ENCODE results near the gene EMB.

GRCh38 chr5:50440651-50441492, at the start of gene EMB:
- TF ChIP-seq, protein P1, sequence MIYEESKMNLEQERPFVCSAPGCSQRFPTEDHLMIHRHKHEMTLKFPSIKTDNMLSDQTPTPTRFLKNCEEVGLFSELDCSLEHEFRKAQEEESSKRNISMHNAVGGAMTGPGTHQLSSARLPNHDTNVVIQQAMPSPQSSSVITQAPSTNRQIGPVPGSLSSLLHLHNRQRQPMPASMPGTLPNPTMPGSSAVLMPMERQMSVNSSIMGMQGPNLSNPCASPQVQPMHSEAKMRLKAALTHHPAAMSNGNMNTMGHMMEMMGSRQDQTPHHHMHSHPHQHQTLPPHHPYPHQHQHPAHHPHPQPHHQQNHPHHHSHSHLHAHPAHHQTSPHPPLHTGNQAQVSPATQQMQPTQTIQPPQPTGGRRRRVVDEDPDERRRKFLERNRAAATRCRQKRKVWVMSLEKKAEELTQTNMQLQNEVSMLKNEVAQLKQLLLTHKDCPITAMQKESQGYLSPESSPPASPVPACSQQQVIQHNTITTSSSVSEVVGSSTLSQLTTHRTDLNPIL (CRISPR knock-in tag; IDR thresholded peaks at IDR 0.05): no peak
- TF ChIP-seq POLR2A (conservative IDR thresholded peaks at IDR 0.05): no peak
- TF ChIP-seq, protein P2, sequence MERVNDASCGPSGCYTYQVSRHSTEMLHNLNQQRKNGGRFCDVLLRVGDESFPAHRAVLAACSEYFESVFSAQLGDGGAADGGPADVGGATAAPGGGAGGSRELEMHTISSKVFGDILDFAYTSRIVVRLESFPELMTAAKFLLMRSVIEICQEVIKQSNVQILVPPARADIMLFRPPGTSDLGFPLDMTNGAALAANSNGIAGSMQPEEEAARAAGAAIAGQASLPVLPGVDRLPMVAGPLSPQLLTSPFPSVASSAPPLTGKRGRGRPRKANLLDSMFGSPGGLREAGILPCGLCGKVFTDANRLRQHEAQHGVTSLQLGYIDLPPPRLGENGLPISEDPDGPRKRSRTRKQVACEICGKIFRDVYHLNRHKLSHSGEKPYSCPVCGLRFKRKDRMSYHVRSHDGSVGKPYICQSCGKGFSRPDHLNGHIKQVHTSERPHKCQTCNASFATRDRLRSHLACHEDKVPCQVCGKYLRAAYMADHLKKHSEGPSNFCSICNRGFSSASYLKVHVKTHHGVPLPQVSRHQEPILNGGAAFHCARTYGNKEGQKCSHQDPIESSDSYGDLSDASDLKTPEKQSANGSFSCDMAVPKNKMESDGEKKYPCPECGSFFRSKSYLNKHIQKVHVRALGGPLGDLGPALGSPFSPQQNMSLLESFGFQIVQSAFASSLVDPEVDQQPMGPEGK (CRISPR knock-in tag; IDR thresholded peaks at IDR 0.05; ENCODE audit: borderline replicate concordance): no peak
- TF ChIP-seq, protein P3, sequence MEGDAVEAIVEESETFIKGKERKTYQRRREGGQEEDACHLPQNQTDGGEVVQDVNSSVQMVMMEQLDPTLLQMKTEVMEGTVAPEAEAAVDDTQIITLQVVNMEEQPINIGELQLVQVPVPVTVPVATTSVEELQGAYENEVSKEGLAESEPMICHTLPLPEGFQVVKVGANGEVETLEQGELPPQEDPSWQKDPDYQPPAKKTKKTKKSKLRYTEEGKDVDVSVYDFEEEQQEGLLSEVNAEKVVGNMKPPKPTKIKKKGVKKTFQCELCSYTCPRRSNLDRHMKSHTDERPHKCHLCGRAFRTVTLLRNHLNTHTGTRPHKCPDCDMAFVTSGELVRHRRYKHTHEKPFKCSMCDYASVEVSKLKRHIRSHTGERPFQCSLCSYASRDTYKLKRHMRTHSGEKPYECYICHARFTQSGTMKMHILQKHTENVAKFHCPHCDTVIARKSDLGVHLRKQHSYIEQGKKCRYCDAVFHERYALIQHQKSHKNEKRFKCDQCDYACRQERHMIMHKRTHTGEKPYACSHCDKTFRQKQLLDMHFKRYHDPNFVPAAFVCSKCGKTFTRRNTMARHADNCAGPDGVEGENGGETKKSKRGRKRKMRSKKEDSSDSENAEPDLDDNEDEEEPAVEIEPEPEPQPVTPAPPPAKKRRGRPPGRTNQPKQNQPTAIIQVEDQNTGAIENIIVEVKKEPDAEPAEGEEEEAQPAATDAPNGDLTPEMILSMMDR (IDR thresholded peaks at IDR 0.05 in 2 of 3, conservative IDR thresholded peaks at IDR 0.05 in 1 of 3; ENCODE audit: insufficient read depth in 2 of 3, low read depth in 1 of 3, low read length in 3 of 3): no peak
- TF ChIP-seq, protein P4, sequence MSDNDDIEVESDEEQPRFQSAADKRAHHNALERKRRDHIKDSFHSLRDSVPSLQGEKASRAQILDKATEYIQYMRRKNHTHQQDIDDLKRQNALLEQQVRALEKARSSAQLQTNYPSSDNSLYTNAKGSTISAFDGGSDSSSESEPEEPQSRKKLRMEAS (CRISPR knock-in tag; IDR thresholded peaks at IDR 0.05): no peak

Data from K562 (cell line).